A549 (cell line): ENCODE measurements around the gene APOBEC3G. TPM values are rescaled to one million over a fixed set of nuclear protein-coding genes. Genes with fewer than 3 reads are reported as not detected.

ENCODE experiments used
- ATAC-seq, 2 experiments: fragments of 200-7000 bp in 1 of 2; fragments of >200 bp in 1 of 2; cut with Nextera tagmentation in 1 of 2; cut with Tn5 transposase in 1 of 2; 3 replicates each; pipeline versions ENCODE4 v1.8.0 to v1.9.1; 2018 to 2020; ENCODE audit warnings: mild to moderate bottlenecking in 1 of 2, moderate library complexity in 1 of 2
- CTCF ChIA-PET: fragments of 300-600 bp; sonication (Branson Sonifier 250); formaldehyde crosslinking; extraction: SDS; loops from one replicate; lab custom pipeline; 2021; ENCODE audit warnings: antibody characterized with exemption, inconsistent platforms; lab: Yijun Ruan, JAX
- POLR2A ChIA-PET: fragments of 350-600 bp; formaldehyde crosslinking; extraction: SDS; loops from one replicate; lab custom pipeline; 2021; ENCODE audit warnings: antibody characterized with exemption, inconsistent platforms; lab: Yijun Ruan, JAX
- DNase-seq, 2 experiments: peaks; one replicate each; pipeline versions ENCODE4 v3.0.0 to v3.0.0-alpha.2; 2011 to 2016; ENCODE audit warnings: low read depth in 1 of 2, low spot score in 1 of 2
- FAIRE-seq: peaks from 2 replicates; lab custom pipeline; 2011; peaks lifted over from hg19 to GRCh38; lab: Jason Lieb, UNC
- H3K27ac ChIP-seq, 2 experiments: fragments of >200 bp; sonication (Bioruptor Twin); formaldehyde crosslinking; 3 replicates each; pipeline ENCODE4 v1.5.1; 2016 to 2017
- H3K4me1 ChIP-seq: fragments of >200 bp; sonication (Bioruptor Twin); formaldehyde crosslinking; 3 replicates; pipeline ENCODE4 v1.6.1; 2016
- H3K4me2 ChIP-seq: fragments of >200 bp; sonication (Bioruptor Twin); formaldehyde crosslinking; 3 replicates; pipeline ENCODE4 v1.6.1; 2016
- H3K4me3 ChIP-seq: fragments of >200 bp; sonication (Bioruptor Twin); formaldehyde crosslinking; 3 replicates; pipeline ENCODE4 v1.5.1; 2016
- H3K9me3 ChIP-seq: fragments of >200 bp; sonication (Bioruptor Twin); formaldehyde crosslinking; 3 replicates; pipeline ENCODE4 v1.6.1; 2016
- ATOH8 ChIP-seq: fragments of 250-450 bp; sonication (Bioruptor Pico); IDR thresholded peaks from 2 replicates; pipeline ENCODE4 v1.5.0; 2020; ENCODE audit warnings: low read depth, mild to moderate bottlenecking, moderate library complexity
- CBX2 ChIP-seq: fragments of 200-600 bp; sonication (generic); IDR thresholded peaks from 2 replicates; pipeline ENCODE4 v1.6.1; 2016; ENCODE audit warnings: low read depth, mild to moderate bottlenecking, borderline replicate concordance
- CBX8 ChIP-seq: fragments of 200-600 bp; sonication (generic); IDR thresholded peaks from 2 replicates; pipeline ENCODE4 v1.6.1; 2016
- CEBPB ChIP-seq, 2 experiments: fragments of >200 bp in 1 of 2; sonication (Bioruptor Twin) in 1 of 2; formaldehyde crosslinking in 1 of 2; IDR thresholded peaks; 2 replicates each; pipeline ENCODE4 v1.6.1; 2012 to 2016
- EHF ChIP-seq: fragments of 250-450 bp; sonication (Bioruptor Pico); IDR thresholded peaks from 2 replicates; pipeline ENCODE4 v1.5.0; 2020; ENCODE audit warnings: mild to moderate bottlenecking
- ELK1 ChIP-seq: fragments of 150-350 bp; IDR thresholded peaks from 2 replicates; pipeline ENCODE4 v1.6.1; 2014; ENCODE audit warnings: low read depth, mild to moderate bottlenecking, low read length
- ESRRA ChIP-seq: fragments of 150-350 bp; IDR thresholded peaks from 2 replicates; pipeline ENCODE4 v1.6.1; 2014; ENCODE audit warnings: mild to moderate bottlenecking, low read length, borderline replicate concordance
- FOSB ChIP-seq: fragments of 250-450 bp; sonication (Bioruptor Pico); IDR thresholded peaks from 2 replicates; pipeline ENCODE4 v1.5.0; 2020; ENCODE audit warnings: mild to moderate bottlenecking, moderate library complexity
- FOSL2 ChIP-seq, 2 experiments: fragments of 450-650 bp in 1 of 2; fragments of >200 bp in 1 of 2; sonication (Bioruptor Twin) in 1 of 2; formaldehyde crosslinking; IDR thresholded peaks; 2 replicates each; pipeline versions ENCODE4 v1.5.0 to v1.6.1; 2016 to 2020; ENCODE audit warnings: mild to moderate bottlenecking in 1 of 2, moderate library complexity in 1 of 2
- GATA3 ChIP-seq: IDR thresholded peaks from 2 replicates; pipeline ENCODE4 v1.6.1; 2012; ENCODE audit warnings: borderline replicate concordance
- HES2 ChIP-seq: fragments of >200 bp; sonication (Bioruptor Twin); formaldehyde crosslinking; IDR thresholded peaks from 2 replicates; pipeline ENCODE4 v1.6.1; 2016
- HOXA7 ChIP-seq: fragments of 250-450 bp; sonication (Bioruptor Pico); IDR thresholded peaks from 2 replicates; pipeline ENCODE4 v1.5.0; 2020; ENCODE audit warnings: mild to moderate bottlenecking, moderate library complexity
- HOXB13 ChIP-seq: fragments of 250-450 bp; sonication (Bioruptor Pico); IDR thresholded peaks from 2 replicates; pipeline ENCODE4 v1.5.0; 2020; ENCODE audit warnings: low read depth, mild to moderate bottlenecking, moderate library complexity
- JUN ChIP-seq, 2 experiments: fragments of >200 bp; sonication (Bioruptor Twin); formaldehyde crosslinking; IDR thresholded peaks; 2 replicates in 1 of 2; 3 replicates in 1 of 2; pipeline ENCODE4 v1.6.1; 2016 to 2017
- MAFK ChIP-seq: fragments of 450-650 bp; IDR thresholded peaks from 2 replicates; pipeline ENCODE4 v1.6.1; 2014; ENCODE audit not compliant: partially characterized antibody
- MYC ChIP-seq: IDR thresholded peaks from 2 replicates; pipeline ENCODE4 v1.6.1; 2012; ENCODE audit warnings: mild to moderate bottlenecking, inconsistent platforms, low read length, improper control_type of control experiment, borderline replicate concordance
- NFE2L2 ChIP-seq: fragments of 150-350 bp; conservative IDR thresholded peaks from 2 replicates; pipeline ENCODE4 v1.6.1; 2014; ENCODE audit warnings: low read length
- NPAS2 ChIP-seq: fragments of 250-450 bp; sonication (Bioruptor Pico); IDR thresholded peaks from 2 replicates; pipeline ENCODE4 v1.8.0; 2022; ENCODE audit warnings: mild to moderate bottlenecking, moderate library complexity, borderline replicate concordance
- PBX3 ChIP-seq: IDR thresholded peaks from 2 replicates; pipeline ENCODE4 v1.6.1; 2012
- POLR2A ChIP-seq: IDR thresholded peaks from 2 replicates; pipeline ENCODE4 v1.6.1; 2012; ENCODE audit warnings: mild to moderate bottlenecking, low read length
- RCOR1 ChIP-seq: fragments of 150-350 bp; IDR thresholded peaks from 2 replicates; pipeline ENCODE4 v1.6.1; 2014; ENCODE audit warnings: antibody characterized with exemption, low read length, low read depth
- SMC3 ChIP-seq: fragments of >200 bp; sonication (Bioruptor Twin); formaldehyde crosslinking; IDR thresholded peaks from 3 replicates; pipeline ENCODE4 v1.6.1; 2018; ENCODE audit warnings: inconsistent platforms
- SREBF2 ChIP-seq: fragments of 450-650 bp; IDR thresholded peaks from 2 replicates; pipeline ENCODE4 v1.6.1; 2014; ENCODE audit warnings: mild to moderate bottlenecking, moderate library complexity
- TFCP2L1 ChIP-seq: fragments of 250-450 bp; sonication (Bioruptor Pico); IDR thresholded peaks from 2 replicates; pipeline ENCODE4 v1.5.0; 2021; ENCODE audit warnings: mild to moderate bottlenecking
- TP53 ChIP-seq: fragments of 250-450 bp; sonication (Bioruptor Pico); IDR thresholded peaks from 2 replicates; pipeline ENCODE4 v1.5.0; 2021; ENCODE audit warnings: mild to moderate bottlenecking, moderate library complexity
- ZC3H11A ChIP-seq: fragments of 450-650 bp; IDR thresholded peaks from 2 replicates; pipeline ENCODE4 v1.6.1; 2014; ENCODE audit warnings: antibody characterized with exemption, mild to moderate bottlenecking
- ZFP36 ChIP-seq: fragments of 450-650 bp; IDR thresholded peaks from 2 replicates; pipeline ENCODE4 v1.6.1; 2014; ENCODE audit warnings: borderline replicate concordance; ENCODE audit not compliant: partially characterized antibody
- ZSCAN20 ChIP-seq: fragments of 250-450 bp; sonication (Bioruptor Pico); IDR thresholded peaks from 2 replicates; pipeline ENCODE4 v1.8.0; 2022; ENCODE audit warnings: mild to moderate bottlenecking, moderate library complexity
- WGBS: methylation state at CpG from one replicate; pipeline ENCODE4 v1.1.6; 2017; ENCODE audit errors: missing lambda C conversion rate; 5-methylcytosine and 5-hydroxymethylcytosine counted together
- polyA plus RNA-seq, 4 experiments: library from polyadenylated mRNA; depleted of rRNA in 3 of 4; stranded (reverse); fragments of >200 nt; fragmentation: RNase III in 1 of 4; extraction: RNeasy Plus Mini Kit Qiagen cat#74134 plus additional on column Dnase treatment in 1 of 4; gene quantifications; 2 replicates in 3 of 4; 3 replicates in 1 of 4; pipeline ENCODE4 v1.2.3, GENCODE V29; 2011 to 2017
- TF ChIP-seq, protein P1 (sequence below): fragments of >200 bp; sonication (Bioruptor Twin); formaldehyde crosslinking; IDR thresholded peaks from 3 replicates; pipeline ENCODE4 v1.6.1; 2016
- TF ChIP-seq, protein P2 (sequence below): IDR thresholded peaks from 2 replicates; pipeline ENCODE4 v1.6.1; 2012

The APOBEC3G gene
- polyA plus RNA-seq, 2 of the 4 experiments (the other 2 are of a cell fraction), result not detected

DNA sequence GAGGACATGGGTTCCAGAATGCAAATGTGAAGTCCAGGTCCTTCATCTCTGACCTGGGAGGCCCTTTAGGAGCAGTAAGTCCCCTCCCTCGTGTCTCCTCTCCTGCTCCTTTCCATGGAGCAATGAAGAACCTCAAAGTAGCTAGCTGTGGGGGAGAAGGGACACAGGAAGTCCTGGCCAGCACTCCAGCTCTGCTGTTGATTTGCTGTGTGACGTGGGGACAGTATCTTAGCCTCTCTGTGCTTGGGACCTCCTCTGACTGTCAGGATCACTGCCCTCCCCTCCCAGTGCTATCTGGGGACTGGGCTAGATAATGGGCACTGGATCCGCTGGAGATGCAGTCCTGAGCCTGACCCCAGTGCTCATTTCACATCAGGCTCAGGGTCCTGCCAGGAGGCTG is 18.9 kb downstream of the APOBEC3G start:
- DNase-seq (no peak), FAIRE-seq (no peak), ATAC-seq (no peak)
- 63% methylated on average over 3 of the region's 3 CpGs for WGBS
- CTCF ChIA-PET, result interaction anchor here (1.2 kb wide), 1 partner anchor 11 kb away, joined by 4 read pairs; no protein-coding TSS in a partner anchor
- Histone ChIP-seq H3K4me3 (no peak overlapping the region), H3K4me1 (peaks cover 9% of the 10 kb centered on the region), H3K4me2 (no peak overlapping the region), H3K9me3 (no peaks in the 10 kb centered on the region), H3K27ac (no peak overlapping the region)
- no peak for TF ChIP-seq ELK1
- no peak for TF ChIP-seq CBX2
- TF ChIP-seq ZFP36, result no peak
- no peak for TF ChIP-seq NFE2L2
- TF ChIP-seq NPAS2, result no peak
- TF ChIP-seq, protein P1, sequence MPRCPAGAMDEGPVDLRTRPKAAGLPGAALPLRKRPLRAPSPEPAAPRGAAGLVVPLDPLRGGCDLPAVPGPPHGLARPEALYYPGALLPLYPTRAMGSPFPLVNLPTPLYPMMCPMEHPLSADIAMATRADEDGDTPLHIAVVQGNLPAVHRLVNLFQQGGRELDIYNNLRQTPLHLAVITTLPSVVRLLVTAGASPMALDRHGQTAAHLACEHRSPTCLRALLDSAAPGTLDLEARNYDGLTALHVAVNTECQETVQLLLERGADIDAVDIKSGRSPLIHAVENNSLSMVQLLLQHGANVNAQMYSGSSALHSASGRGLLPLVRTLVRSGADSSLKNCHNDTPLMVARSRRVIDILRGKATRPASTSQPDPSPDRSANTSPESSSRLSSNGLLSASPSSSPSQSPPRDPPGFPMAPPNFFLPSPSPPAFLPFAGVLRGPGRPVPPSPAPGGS, result no peak
- no peak for TF ChIP-seq TFCP2L1 (CRISPR knock-in tag)
- no peak for TF ChIP-seq ATOH8
- TF ChIP-seq ZSCAN20 (CRISPR knock-in tag), result no peak
- TF ChIP-seq SMC3, result no peak
- TF ChIP-seq CBX8, result no peak
- no peak for TF ChIP-seq GATA3
- no peak for TF ChIP-seq ZC3H11A
- TF ChIP-seq ESRRA, result no peak
- no peak for TF ChIP-seq HOXB13 (CRISPR knock-in tag)
- TF ChIP-seq, protein P2, sequence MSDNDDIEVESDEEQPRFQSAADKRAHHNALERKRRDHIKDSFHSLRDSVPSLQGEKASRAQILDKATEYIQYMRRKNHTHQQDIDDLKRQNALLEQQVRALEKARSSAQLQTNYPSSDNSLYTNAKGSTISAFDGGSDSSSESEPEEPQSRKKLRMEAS, result no peak
- no peak for TF ChIP-seq TP53 (CRISPR knock-in tag)
- no peak for TF ChIP-seq RCOR1
- TF ChIP-seq SREBF2, result no peak
- TF ChIP-seq HES2, result no peak
- POLR2A ChIA-PET, result no interaction called here

DNA sequence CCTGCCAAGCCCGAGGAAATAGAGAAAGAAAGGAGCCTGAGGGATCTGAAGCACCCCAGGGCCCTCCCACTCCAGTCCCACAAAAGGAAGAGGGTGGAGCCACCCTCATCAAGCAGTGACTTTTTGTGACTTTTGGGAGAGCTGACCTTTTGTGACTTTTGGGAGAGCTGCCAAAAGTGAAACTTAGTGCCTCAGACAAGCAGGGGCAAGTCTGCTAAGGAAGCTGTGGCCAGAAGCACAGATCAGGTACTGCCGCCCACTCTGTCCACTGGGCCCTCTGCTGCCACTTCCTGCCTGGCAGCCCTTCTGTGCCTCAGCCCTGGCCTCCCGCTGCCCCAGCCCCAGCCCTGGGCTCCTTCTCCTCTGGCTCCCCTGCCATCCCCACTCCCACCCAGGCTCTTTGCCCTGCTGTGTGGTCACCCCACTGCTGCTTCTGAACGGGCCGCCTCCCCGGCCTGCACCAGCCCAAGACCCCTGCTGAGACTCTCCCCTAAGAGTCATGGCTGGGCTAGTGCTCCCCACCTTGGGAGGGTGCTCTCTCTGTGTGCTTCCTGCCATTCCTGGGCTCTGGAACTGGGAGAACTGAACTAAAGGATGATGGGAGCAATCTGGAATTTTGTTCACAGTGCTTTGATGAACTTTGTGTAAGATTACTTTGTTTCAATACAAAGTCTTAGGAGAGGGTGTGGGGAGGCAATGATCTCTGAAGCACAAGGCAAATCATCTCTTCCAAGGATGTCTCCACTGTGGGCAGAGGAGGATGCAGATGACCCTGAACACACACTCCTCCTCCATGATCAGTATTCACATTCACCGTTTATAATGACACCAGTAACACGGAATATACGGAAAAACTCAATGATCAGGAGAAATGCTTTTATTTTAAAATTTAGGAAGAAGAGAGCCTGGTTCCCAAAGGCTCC is 20.3 kb downstream of the APOBEC3G start, which contains the start of gene APOBEC3H:
APOBEC3H (plus strand) TSS at position 147 of the 923 bp plus-strand sequence. CDS start 3,035 bp downstream, outside the sequence.
- 96% methylated on average over 9 of the region's 9 CpGs for WGBS
- ChIA-PET POLR2A (no interaction called here), CTCF (interaction anchor here (0.6 to 1.7 kb wide), 4 partner anchors 11 to 385 kb away, joined by 3 to 5 read pairs (median 4); no protein-coding TSS in a partner anchor)
- Histone ChIP-seq H3K27ac (peak within 1 kb of the TSS; percentile 64 to 84; a peak in 5 of 6 replicates), H3K4me2 (no peak within 1 kb of the TSS), H3K4me1 (peaks cover 9% of the 10 kb centered on the region), H3K9me3 (no peaks in the 10 kb centered on the region), H3K4me3 (no peak within 1 kb of the TSS)
- FAIRE-seq, result no peak
- peak in 1 of 2 experiments; percentile 33; a peak in 1 of 6 replicates for ATAC-seq
- no peak for DNase-seq
- TF ChIP-seq HOXB13 (CRISPR knock-in tag) (no peak), MYC (no peak), EHF (CRISPR knock-in tag) (no peak), SMC3 (no peak), ATOH8 (no peak), RCOR1 (no peak), JUN (IDR thresholded peaks at IDR 0.05) (no peak), MAFK (no peak), ELK1 (no peak), FOSL2 (IDR thresholded peaks at IDR 0.05) (no peak), FOSL2 (CRISPR knock-in tag; IDR thresholded peaks at IDR 0.05) (no peak), ESRRA (no peak), CEBPB (IDR thresholded peaks at IDR 0.05) (no peak), NPAS2 (no peak), FOSB (CRISPR knock-in tag) (no peak), CBX8 (no peak), POLR2A (no peak), HOXA7 (CRISPR knock-in tag) (no peak), PBX3 (no peak)
